ENCODE measurements around the gene GFAP.

GFAP gene

DNA sequence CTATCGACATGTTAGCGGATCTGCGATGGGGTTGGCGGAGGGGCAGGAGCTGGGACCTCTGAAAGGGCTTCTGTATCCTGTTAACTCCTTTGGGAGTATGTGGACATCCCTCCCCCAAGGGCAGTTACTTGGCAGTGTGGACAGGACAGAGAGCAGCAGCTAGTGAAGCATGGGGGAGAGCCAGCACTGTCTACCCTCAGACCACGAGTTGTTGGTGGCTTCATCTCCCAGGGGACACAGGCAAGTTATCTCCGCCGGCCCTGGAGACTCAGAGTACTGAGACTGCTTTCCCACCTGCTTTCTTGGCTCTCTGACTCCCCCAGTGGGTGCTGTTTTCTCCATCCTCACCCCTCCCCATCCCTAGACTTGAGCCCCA is 5.3 kb upstream of the GFAP start:
- no peaks in the 10 kb centered on the region for H3K36me3 ChIP-seq (ENCODE audit: control insufficient read depth, insufficient read depth, low read length)
- TF ChIP-seq, protein P1, sequence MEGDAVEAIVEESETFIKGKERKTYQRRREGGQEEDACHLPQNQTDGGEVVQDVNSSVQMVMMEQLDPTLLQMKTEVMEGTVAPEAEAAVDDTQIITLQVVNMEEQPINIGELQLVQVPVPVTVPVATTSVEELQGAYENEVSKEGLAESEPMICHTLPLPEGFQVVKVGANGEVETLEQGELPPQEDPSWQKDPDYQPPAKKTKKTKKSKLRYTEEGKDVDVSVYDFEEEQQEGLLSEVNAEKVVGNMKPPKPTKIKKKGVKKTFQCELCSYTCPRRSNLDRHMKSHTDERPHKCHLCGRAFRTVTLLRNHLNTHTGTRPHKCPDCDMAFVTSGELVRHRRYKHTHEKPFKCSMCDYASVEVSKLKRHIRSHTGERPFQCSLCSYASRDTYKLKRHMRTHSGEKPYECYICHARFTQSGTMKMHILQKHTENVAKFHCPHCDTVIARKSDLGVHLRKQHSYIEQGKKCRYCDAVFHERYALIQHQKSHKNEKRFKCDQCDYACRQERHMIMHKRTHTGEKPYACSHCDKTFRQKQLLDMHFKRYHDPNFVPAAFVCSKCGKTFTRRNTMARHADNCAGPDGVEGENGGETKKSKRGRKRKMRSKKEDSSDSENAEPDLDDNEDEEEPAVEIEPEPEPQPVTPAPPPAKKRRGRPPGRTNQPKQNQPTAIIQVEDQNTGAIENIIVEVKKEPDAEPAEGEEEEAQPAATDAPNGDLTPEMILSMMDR (IDR thresholded peaks at IDR 0.05) = no peak
- no peak overlapping the region for H3K4me3 ChIP-seq (ENCODE audit: low read depth, low read length)
- H3K4me2 ChIP-seq (ENCODE audit: low read length) = no peak overlapping the region
- no peaks in the 10 kb centered on the region for H3K9me3 ChIP-seq (ENCODE audit: control insufficient read depth, low read length)
- H3K9ac ChIP-seq = no peak overlapping the region
- no peaks in the 10 kb centered on the region for H3K79me2 ChIP-seq
- no peak overlapping the region for H3K27ac ChIP-seq
- H3K4me1 ChIP-seq = no peaks in the 10 kb centered on the region
- no peaks in the 10 kb centered on the region for H3K27me3 ChIP-seq (ENCODE audit: control insufficient read depth, insufficient read depth, low read length)
- no peak overlapping the region for H2AFZ ChIP-seq

DNA sequence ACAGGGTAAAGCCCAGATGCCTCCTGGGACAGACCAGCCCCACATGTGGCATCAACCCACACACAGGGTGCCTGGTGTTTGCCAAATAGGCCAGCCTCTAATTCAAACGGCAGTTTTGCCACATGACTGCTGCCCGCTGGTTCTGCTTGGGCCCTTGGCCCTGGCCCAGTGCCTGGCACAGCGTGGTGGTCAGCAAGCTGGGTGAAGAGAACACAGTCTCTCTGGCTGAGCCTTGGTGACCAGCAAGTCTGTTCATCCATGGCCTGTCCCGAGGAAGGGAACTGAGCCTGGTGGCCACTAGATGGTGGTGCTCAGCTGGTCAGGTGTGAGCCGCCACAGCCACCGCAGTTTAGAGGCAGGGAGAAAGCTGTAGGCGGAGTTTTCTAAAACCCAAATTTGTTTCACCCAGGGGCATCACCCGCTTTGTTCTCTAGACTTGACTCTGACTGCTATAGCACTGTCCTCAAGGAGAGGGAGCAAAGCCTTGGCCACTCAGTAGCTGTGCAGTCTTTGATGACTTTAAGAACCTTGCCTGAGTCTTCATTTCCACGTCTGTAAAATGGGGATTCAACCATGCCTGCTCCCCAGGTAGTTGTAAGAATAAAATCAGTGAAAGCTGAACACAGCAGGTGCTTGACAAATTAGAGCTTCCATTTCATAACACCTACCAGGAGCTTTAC is 4.7 kb upstream of the GFAP start:
- Histone ChIP-seq H3K27ac (no peak overlapping the region), H3K9ac (no peak overlapping the region), H3K4me1 (no peaks in the 10 kb centered on the region)

DNA sequence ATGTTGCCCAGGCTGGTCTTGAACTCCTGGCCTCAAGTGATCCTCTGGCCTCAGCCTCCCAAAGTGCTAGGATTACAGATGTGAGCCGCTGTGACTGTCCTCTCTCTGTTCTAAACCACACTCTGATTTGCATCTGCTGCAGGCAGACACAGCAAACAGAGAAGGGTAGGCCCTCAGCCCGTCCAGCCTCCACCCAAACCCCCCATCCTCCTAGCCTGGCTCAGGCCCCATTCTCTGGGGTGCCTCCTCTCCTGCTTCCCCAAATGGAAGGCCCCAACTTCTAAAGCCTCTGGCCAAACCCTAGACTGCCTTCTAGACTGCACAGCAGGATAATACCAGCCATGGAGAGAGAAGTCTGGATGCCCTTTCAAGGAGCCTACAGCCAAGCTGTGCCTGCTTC is 4.1 kb upstream of the GFAP start:
- Histone ChIP-seq H3K4me3 (ENCODE audit: low read depth, low read length) (no peak overlapping the region), H3K9me3 (ENCODE audit: control insufficient read depth, low read length) (no peaks in the 10 kb centered on the region), H3K9ac (no peak overlapping the region), H3K36me3 (ENCODE audit: control insufficient read depth, insufficient read depth, low read length) (no peaks in the 10 kb centered on the region), H3K4me2 (ENCODE audit: low read length) (no peak overlapping the region), H2AFZ (no peak overlapping the region), H3K79me2 (no peaks in the 10 kb centered on the region), H3K4me1 (no peaks in the 10 kb centered on the region), H3K27me3 (ENCODE audit: control insufficient read depth, insufficient read depth, low read length) (no peaks in the 10 kb centered on the region), H3K27ac (no peak overlapping the region)
- TF ChIP-seq, protein P1 (IDR thresholded peaks at IDR 0.05) = no peak

More for the DNA sequence above, 4.7 kb upstream of the GFAP start:
- no peaks in the 10 kb centered on the region for H3K36me3 ChIP-seq (ENCODE audit: control insufficient read depth, insufficient read depth, low read length)
- H3K9me3 ChIP-seq (ENCODE audit: control insufficient read depth, low read length) = no peaks in the 10 kb centered on the region
- H2AFZ ChIP-seq = peak overlapping the region; percentile 5
- H3K4me3 ChIP-seq (ENCODE audit: low read depth, low read length) = no peak overlapping the region
- TF ChIP-seq, protein P1 (IDR thresholded peaks at IDR 0.05) = peak; percentile 88
- H3K4me2 ChIP-seq (ENCODE audit: low read length) = no peak overlapping the region
- H3K27me3 ChIP-seq (ENCODE audit: control insufficient read depth, insufficient read depth, low read length) = no peaks in the 10 kb centered on the region
- no peaks in the 10 kb centered on the region for H3K79me2 ChIP-seq

DNA sequence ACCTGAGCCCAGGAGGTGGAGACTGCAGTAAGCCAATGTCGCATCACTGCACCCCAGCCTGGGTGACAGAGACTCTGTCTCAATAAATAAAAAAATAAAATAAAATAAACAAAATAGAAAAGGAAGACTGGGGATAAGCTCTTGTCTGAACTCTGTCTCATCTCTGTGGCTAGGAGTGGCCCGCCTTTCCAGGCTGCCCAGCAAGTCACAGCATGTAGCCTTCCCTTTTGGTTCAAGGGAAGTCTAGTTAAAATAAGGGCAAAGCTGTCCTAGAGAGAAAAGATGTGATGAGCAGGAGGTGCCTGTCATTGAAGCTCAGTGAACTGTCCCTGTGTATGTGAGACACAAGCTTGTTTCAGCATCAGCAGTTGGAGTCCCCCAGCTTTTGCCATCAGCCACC is 2.7 kb upstream of the GFAP start:
- Histone ChIP-seq H3K27ac (no peak overlapping the region), H3K9me3 (ENCODE audit: control insufficient read depth, low read length) (no peaks in the 10 kb centered on the region), H3K79me2 (no peaks in the 10 kb centered on the region), H2AFZ (no peak overlapping the region), H3K4me1 (no peaks in the 10 kb centered on the region), H3K27me3 (ENCODE audit: control insufficient read depth, insufficient read depth, low read length) (no peaks in the 10 kb centered on the region), H3K36me3 (ENCODE audit: control insufficient read depth, insufficient read depth, low read length) (no peaks in the 10 kb centered on the region), H3K4me3 (ENCODE audit: low read depth, low read length) (no peak overlapping the region), H3K4me2 (ENCODE audit: low read length) (no peak overlapping the region), H3K9ac (no peak overlapping the region)
- TF ChIP-seq, protein P1 (IDR thresholded peaks at IDR 0.05) = no peak

DNA sequence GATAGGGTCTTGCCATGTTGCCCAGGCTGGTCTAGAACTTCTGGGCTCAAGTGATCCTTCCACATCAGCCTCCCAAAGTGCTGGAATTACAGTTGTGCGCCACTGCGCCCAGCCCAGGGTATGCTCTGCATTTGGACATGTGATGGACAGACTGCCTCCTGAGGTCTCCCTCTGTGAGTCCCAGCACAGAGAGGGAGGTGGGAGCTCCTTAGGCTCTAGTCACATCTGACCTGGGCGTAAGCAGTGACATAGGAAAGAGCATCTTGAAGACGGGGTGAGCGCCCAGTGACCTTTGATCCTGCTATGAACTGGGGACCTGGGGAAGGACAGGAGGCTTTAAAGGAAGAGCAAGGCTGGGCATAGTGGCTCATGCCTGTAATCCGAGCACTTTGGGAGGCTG is 2.2 kb upstream of the GFAP start:
- no peaks in the 10 kb centered on the region for H3K79me2 ChIP-seq
- no peak overlapping the region for H3K4me2 ChIP-seq (ENCODE audit: low read length)
- TF ChIP-seq, protein P1 (IDR thresholded peaks at IDR 0.05) = no peak
- H2AFZ ChIP-seq = no peak overlapping the region
- H3K4me1 ChIP-seq = no peaks in the 10 kb centered on the region
- H3K27me3 ChIP-seq (ENCODE audit: control insufficient read depth, insufficient read depth, low read length) = no peaks in the 10 kb centered on the region
- no peak overlapping the region for H3K4me3 ChIP-seq (ENCODE audit: low read depth, low read length)
- no peak overlapping the region for H3K27ac ChIP-seq
- H3K9me3 ChIP-seq (ENCODE audit: control insufficient read depth, low read length) = no peaks in the 10 kb centered on the region
- no peaks in the 10 kb centered on the region for H3K36me3 ChIP-seq (ENCODE audit: control insufficient read depth, insufficient read depth, low read length)
- H3K9ac ChIP-seq = no peak overlapping the region
